HepG2 (cell line): ENCODE data around the gene BMP6. TPM values are rescaled to one million over a fixed set of nuclear protein-coding genes. Genes with fewer than 3 reads are reported as not detected.

Experiments used
- ATRX ChIP-seq: sonication (generic); formaldehyde crosslinking; IDR thresholded peaks from 2 replicates; pipeline ENCODE4 v1.4.0; 2020; ENCODE audit warnings: missing genetic modification reagents, borderline replicate concordance
- BCL6 ChIP-seq: IDR thresholded peaks from 2 replicates; pipeline ENCODE4 v1.6.1; 2016; ENCODE audit warnings: missing genetic modification reagents, missing compliant biosample characterization
- CEBPZ ChIP-seq: IDR thresholded peaks from 2 replicates; pipeline ENCODE4 v1.6.1; 2012; ENCODE audit warnings: low read length, improper control_type of control experiment
- ELF3 ChIP-seq: IDR thresholded peaks from 2 replicates; pipeline ENCODE4 v1.6.1; 2016; ENCODE audit warnings: missing genetic modification reagents, missing compliant biosample characterization
- FOXJ3 ChIP-seq: sonication (generic); formaldehyde crosslinking; IDR thresholded peaks from 2 replicates; pipeline ENCODE4 v1.4.0; 2020; ENCODE audit warnings: missing genetic modification reagents, mild to moderate bottlenecking, borderline replicate concordance
- NCOA1 ChIP-seq: sonication (generic); formaldehyde crosslinking; IDR thresholded peaks from 2 replicates; pipeline ENCODE4 v1.9.0; 2021; ENCODE audit warnings: missing genetic modification reagents
- ZBTB10 ChIP-seq: sonication (generic); formaldehyde crosslinking; IDR thresholded peaks from 2 replicates; pipeline ENCODE4 v1.4.0; 2020; ENCODE audit warnings: missing genetic modification reagents, borderline replicate concordance
- ZNF331 ChIP-seq: sonication (generic); formaldehyde crosslinking; IDR thresholded peaks from 2 replicates; pipeline ENCODE4 v1.4.0; 2020; ENCODE audit warnings: missing genetic modification reagents
- ZSCAN31 ChIP-seq: sonication (generic); formaldehyde crosslinking; IDR thresholded peaks from 2 replicates; pipeline ENCODE4 v1.5.0; 2020; ENCODE audit warnings: low read depth, mild to moderate bottlenecking, missing genetic modification reagents
- polyA plus RNA-seq, 8 experiments: library from polyadenylated mRNA; depleted of rRNA in 3 of 8; stranded (reverse) in 7 of 8; unstranded in 1 of 8; fragments of >200 nt; fragmentation: Illumina TruSeq in 4 of 8; extraction: Trizol in 4 of 8; gene quantifications; 2 replicates each; pipeline versions ENCODE4 v1.2.1 to v1.2.3, GENCODE V29; 2011 to 2016; ENCODE audit warnings: low read depth in 4 of 8, missing spikeins in 1 of 8, mixed read lengths in 1 of 8; ENCODE audit not compliant: insufficient read depth in 1 of 8
- total RNA-seq, 5 experiments: library from RNA; depleted of rRNA; stranded (reverse); fragments of >200 nt; fragmentation: Illumina TruSeq; extraction: Trizol; gene quantifications; 2 replicates each; pipeline ENCODE4 v1.2.3, GENCODE V29; 2016; ENCODE audit warnings: low read depth in 1 of 5
- TF ChIP-seq, protein P1 (sequence below): sonication (generic); formaldehyde crosslinking; IDR thresholded peaks from 2 replicates; pipeline ENCODE4 v1.5.1; 2020; ENCODE audit warnings: mild to moderate bottlenecking, missing genetic modification reagents, borderline replicate concordance
- TF ChIP-seq, protein P2 (sequence below): sonication (generic); formaldehyde crosslinking; IDR thresholded peaks from 2 replicates; pipeline ENCODE4 v1.4.0; 2020; ENCODE audit warnings: missing genetic modification reagents

Gene BMP6
- total and polyA plus RNA-seq, 2 of the 13 experiments (the other 11 are each of a cell fraction or from before 2014, with no cell fraction given) = 0.09 to 0.18 TPM

DNA sequence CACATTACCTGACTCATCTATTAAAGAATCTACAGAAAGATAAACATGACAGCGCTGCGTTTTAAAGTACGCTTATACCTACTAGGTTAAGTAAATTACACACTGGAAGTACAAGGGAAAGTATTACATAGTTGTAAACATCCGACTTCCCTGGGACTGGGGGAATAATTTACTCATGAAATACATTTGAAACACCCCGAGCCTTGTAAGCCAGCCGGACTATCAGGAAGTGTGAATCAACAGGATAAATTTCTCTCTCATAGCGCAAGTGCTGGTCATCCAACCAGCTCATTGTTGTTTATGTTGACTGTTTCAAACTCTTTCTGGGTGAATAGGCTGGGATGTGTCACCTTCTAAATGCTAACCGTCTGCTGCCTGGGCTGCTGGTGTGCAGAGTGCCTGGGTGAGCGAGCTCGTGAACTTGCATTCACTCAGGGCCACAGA, 4.9 kb downstream of the BMP6 start (continued):
- no peak for TF ChIP-seq CEBPZ
- TF ChIP-seq NCOA1 (CRISPR knock-in tag) = no peak
- TF ChIP-seq, protein P1, sequence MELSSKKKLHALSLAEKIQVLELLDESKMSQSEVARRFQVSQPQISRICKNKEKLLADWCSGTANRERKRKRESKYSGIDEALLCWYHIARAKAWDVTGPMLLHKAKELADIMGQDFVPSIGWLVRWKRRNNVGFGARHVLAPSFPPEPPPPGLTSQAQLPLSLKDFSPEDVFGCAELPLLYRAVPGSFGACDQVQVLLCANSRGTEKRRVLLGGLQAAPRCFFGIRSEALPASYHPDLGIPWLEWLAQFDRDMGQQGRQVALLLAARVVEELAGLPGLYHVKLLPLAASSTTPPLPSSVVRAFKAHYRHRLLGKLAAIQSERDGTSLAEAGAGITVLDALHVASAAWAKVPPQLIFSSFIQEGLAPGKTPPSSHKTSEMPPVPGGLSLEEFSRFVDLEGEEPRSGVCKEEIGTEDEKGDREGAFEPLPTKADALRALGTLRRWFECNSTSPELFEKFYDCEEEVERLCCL (CRISPR knock-in tag) = no peak
- no peak for TF ChIP-seq ZSCAN31 (CRISPR knock-in tag)
- no peak for TF ChIP-seq ZNF331 (CRISPR knock-in tag)
- 0 out of 2 replicates have a peak, but pooled peaks have one; percentile 20 for TF ChIP-seq ELF3 (CRISPR knock-in tag)
- TF ChIP-seq, protein P2, sequence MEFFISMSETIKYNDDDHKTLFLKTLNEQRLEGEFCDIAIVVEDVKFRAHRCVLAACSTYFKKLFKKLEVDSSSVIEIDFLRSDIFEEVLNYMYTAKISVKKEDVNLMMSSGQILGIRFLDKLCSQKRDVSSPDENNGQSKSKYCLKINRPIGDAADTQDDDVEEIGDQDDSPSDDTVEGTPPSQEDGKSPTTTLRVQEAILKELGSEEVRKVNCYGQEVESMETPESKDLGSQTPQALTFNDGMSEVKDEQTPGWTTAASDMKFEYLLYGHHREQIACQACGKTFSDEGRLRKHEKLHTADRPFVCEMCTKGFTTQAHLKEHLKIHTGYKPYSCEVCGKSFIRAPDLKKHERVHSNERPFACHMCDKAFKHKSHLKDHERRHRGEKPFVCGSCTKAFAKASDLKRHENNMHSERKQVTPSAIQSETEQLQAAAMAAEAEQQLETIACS (CRISPR knock-in tag) = no peak
- no peak for TF ChIP-seq ZBTB10 (CRISPR knock-in tag)
- no peak for TF ChIP-seq BCL6 (CRISPR knock-in tag)
- TF ChIP-seq ATRX (CRISPR knock-in tag) = no peak
- no peak for TF ChIP-seq FOXJ3
